ENCODE results near the gene PKNOX1. TPM values are rescaled to one million over a fixed set of nuclear protein-coding genes. Genes with fewer than 3 reads are reported as not detected.

PKNOX1 gene
- total and polyA plus RNA-seq, 9 of the 15 experiments (the other 6 are each of a cell fraction or from before 2014, with no cell fraction given): 8.8 to 25.9 (median 13.2) TPM

GRCh38 chr21:43021756-43022600, 47.6 kb downstream of the PKNOX1 start:
- POLR2A ChIA-PET: interaction anchor here (0.6 kb wide), 1 partner anchor 37 kb away, joined by 3 read pairs; no protein-coding TSS in a partner anchor
- ATAC-seq (no peak), FAIRE-seq (no peak), DNase-seq (ENCODE audit: extremely low read depth in 1 of 4, low spot score in 3 of 4) (no peak)
- in situ Hi-C loops (cut with MboI): no loop called here
- H3K4me1 ChIP-seq (replicated peaks in 1 of 2; ENCODE audit: control insufficient read depth in 2 of 2, insufficient read depth in 2 of 2, low read length in 2 of 2): no peaks in the 10 kb centered on the region
- no peaks in the 10 kb centered on the region for H3K27me3 ChIP-seq (ENCODE audit: control insufficient read depth in 2 of 2, insufficient read depth in 2 of 2, low read length in 2 of 2)
- no peaks in the 10 kb centered on the region for H4K20me1 ChIP-seq (replicated peaks; ENCODE audit: control insufficient read depth, insufficient read depth, low read length)
- intact Hi-C loops (cut with micrococcal nuclease): no loop called here
- H3K9ac ChIP-seq (ENCODE audit: insufficient read depth in 1 of 2, low read depth in 2 of 2, low read length in 2 of 2): peak overlapping the region in 1 of 2 experiments; percentile 55; a peak in 1 of 4 replicates
- peaks cover 40% of the 10 kb centered on the region; the same call in 2 of the 3 replicates for H3K36me3 ChIP-seq (ENCODE audit: control insufficient read depth, insufficient read depth, low read length)
- BruUV-seq (replicated peaks): no TSS peak
- H3K9me3 ChIP-seq (replicated peaks; ENCODE audit: control insufficient read depth, insufficient read depth, low read depth, low read length): no peaks in the 10 kb centered on the region
- no peak overlapping the region for H3K4me2 ChIP-seq (ENCODE audit: insufficient read depth, low read length)
- no peak overlapping the region for H3K4me3 ChIP-seq
- no peak overlapping the region for H2AFZ ChIP-seq (ENCODE audit: low read depth, low read length)
- CTCF ChIA-PET (ENCODE audit: low intra/inter-chr PET ratio): no interaction called here
- H3K79me2 ChIP-seq (ENCODE audit: control insufficient read depth, insufficient read depth, low read length): no peaks in the 10 kb centered on the region
- H3K9me1 ChIP-seq (ENCODE audit: control insufficient read depth, insufficient read depth, low read length): no peaks in the 10 kb centered on the region
- no peak overlapping the region for H3K27ac ChIP-seq (ENCODE audit: extremely low read depth, low read depth, low read length)
- WGBS (ENCODE audit: insufficient coverage, low coverage, missing lambda C conversion rate): 84% methylated on average over 27 of the region's 28 CpGs
- TF ChIP-seq ZNF586 (CRISPR knock-in tag; conservative IDR thresholded peaks at IDR 0.05) (no peak), ARID2 (IDR thresholded peaks at IDR 0.05) (no peak), ZBTB5 (IDR thresholded peaks at IDR 0.05) (no peak), JUN (IDR thresholded peaks at IDR 0.05; ENCODE audit: borderline replicate concordance, low read depth, low read length) (no peak), JUN (CRISPR knock-in tag; IDR thresholded peaks at IDR 0.05; ENCODE audit: borderline replicate concordance) (no peak), STAG1 (CRISPR knock-in tag; IDR thresholded peaks at IDR 0.05; ENCODE audit: borderline replicate concordance) (no peak), LEF1 (IDR thresholded peaks at IDR 0.05) (no peak), MYC (IDR thresholded peaks at IDR 0.05; ENCODE audit: low read depth, low read length) (no peak), MYC (CRISPR knock-in tag; IDR thresholded peaks at IDR 0.05; ENCODE audit: borderline replicate concordance, low read depth) (no peak), SRSF7 (optimal IDR thresholded peaks at IDR 0.05; ENCODE audit: low read depth, low read length) (no peak)
- TF ChIP-seq, protein P1, sequence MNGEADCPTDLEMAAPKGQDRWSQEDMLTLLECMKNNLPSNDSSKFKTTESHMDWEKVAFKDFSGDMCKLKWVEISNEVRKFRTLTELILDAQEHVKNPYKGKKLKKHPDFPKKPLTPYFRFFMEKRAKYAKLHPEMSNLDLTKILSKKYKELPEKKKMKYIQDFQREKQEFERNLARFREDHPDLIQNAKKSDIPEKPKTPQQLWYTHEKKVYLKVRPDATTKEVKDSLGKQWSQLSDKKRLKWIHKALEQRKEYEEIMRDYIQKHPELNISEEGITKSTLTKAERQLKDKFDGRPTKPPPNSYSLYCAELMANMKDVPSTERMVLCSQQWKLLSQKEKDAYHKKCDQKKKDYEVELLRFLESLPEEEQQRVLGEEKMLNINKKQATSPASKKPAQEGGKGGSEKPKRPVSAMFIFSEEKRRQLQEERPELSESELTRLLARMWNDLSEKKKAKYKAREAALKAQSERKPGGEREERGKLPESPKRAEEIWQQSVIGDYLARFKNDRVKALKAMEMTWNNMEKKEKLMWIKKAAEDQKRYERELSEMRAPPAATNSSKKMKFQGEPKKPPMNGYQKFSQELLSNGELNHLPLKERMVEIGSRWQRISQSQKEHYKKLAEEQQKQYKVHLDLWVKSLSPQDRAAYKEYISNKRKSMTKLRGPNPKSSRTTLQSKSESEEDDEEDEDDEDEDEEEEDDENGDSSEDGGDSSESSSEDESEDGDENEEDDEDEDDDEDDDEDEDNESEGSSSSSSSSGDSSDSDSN (IDR thresholded peaks at IDR 0.05; ENCODE audit: borderline replicate concordance in 1 of 2, low read depth in 2 of 2, low read length in 2 of 2): no peak
- TF ChIP-seq, protein P2, sequence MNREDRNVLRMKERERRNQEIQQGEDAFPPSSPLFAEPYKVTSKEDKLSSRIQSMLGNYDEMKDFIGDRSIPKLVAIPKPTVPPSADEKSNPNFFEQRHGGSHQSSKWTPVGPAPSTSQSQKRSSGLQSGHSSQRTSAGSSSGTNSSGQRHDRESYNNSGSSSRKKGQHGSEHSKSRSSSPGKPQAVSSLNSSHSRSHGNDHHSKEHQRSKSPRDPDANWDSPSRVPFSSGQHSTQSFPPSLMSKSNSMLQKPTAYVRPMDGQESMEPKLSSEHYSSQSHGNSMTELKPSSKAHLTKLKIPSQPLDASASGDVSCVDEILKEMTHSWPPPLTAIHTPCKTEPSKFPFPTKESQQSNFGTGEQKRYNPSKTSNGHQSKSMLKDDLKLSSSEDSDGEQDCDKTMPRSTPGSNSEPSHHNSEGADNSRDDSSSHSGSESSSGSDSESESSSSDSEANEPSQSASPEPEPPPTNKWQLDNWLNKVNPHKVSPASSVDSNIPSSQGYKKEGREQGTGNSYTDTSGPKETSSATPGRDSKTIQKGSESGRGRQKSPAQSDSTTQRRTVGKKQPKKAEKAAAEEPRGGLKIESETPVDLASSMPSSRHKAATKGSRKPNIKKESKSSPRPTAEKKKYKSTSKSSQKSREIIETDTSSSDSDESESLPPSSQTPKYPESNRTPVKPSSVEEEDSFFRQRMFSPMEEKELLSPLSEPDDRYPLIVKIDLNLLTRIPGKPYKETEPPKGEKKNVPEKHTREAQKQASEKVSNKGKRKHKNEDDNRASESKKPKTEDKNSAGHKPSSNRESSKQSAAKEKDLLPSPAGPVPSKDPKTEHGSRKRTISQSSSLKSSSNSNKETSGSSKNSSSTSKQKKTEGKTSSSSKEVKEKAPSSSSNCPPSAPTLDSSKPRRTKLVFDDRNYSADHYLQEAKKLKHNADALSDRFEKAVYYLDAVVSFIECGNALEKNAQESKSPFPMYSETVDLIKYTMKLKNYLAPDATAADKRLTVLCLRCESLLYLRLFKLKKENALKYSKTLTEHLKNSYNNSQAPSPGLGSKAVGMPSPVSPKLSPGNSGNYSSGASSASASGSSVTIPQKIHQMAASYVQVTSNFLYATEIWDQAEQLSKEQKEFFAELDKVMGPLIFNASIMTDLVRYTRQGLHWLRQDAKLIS (CRISPR knock-in tag; IDR thresholded peaks at IDR 0.05): no peak

Data from K562 (cell line).